Liver (tissue), 9 donors: ENCODE data around the gene EOGT. TPM values are rescaled to one million over a fixed set of nuclear protein-coding genes. Genes with fewer than 3 reads are reported as not detected.

ENCODE experiments used
- DNase-seq: peaks from one replicate; pipeline ENCODE4 v3.0.0-alpha.2; 2017; ENCODE audit warnings: low spot score
- H3K27ac ChIP-seq, 2 donors: one replicate each; pipeline ENCODE4 v1.7.0; 2013; ENCODE audit warnings: inconsistent platforms in 2 of 2, low read length in 2 of 2, control low read depth in 1 of 2, low read depth in 1 of 2, mild to moderate bottlenecking in 1 of 2
- H3K27me3 ChIP-seq, 4 donors: one replicate each; pipeline versions ENCODE4 v1.6.1 to v1.7.0; 2013; ENCODE audit warnings: low read length in 3 of 4, inconsistent platforms in 1 of 4, mild to moderate bottlenecking in 1 of 4, moderate library complexity in 1 of 4; ENCODE audit not compliant: control insufficient read depth in 4 of 4, insufficient read depth in 4 of 4
- H3K36me3 ChIP-seq, 4 donors: one replicate each; pipeline versions ENCODE4 v1.6.1 to v1.7.0; 2013; ENCODE audit warnings: low read length in 3 of 4, mild to moderate bottlenecking in 3 of 4, low read depth in 1 of 4, moderate library complexity in 1 of 4; ENCODE audit not compliant: control insufficient read depth in 4 of 4, insufficient read depth in 3 of 4
- H3K4me1 ChIP-seq, 4 donors: one replicate each; pipeline versions ENCODE4 v1.6.1 to v1.7.0; 2013; ENCODE audit warnings: low read length in 3 of 4, mild to moderate bottlenecking in 3 of 4, moderate library complexity in 1 of 4; ENCODE audit not compliant: control insufficient read depth in 4 of 4, insufficient read depth in 4 of 4
- H3K4me3 ChIP-seq, 3 donors: one replicate each; pipeline versions ENCODE4 v1.6.1 to v1.7.0; 2013; ENCODE audit warnings: low read length in 3 of 3, control low read depth in 1 of 3, low read depth in 1 of 3, mild to moderate bottlenecking in 1 of 3
- H3K9ac ChIP-seq, 2 donors: one replicate each; pipeline ENCODE4 v1.7.0; 2013; ENCODE audit warnings: low read length in 2 of 2, mild to moderate bottlenecking in 2 of 2, moderate library complexity in 2 of 2, control low read depth in 1 of 2, low read depth in 1 of 2
- H3K9me3 ChIP-seq, 4 donors: one replicate each; pipeline versions ENCODE4 v1.6.1 to v1.7.0; 2013; ENCODE audit warnings: low read length in 3 of 4; ENCODE audit not compliant: control insufficient read depth in 4 of 4
- EGR1 ChIP-seq, 2 donors: IDR thresholded peaks; 2 replicates each; pipeline ENCODE4 v1.6.1; 2016 to 2018; ENCODE audit warnings: antibody characterized with exemption in 2 of 2, low read depth in 2 of 2
- FOXA1 ChIP-seq: IDR thresholded peaks from 2 replicates; pipeline ENCODE4 v1.6.1; 2016; ENCODE audit warnings: antibody characterized with exemption
- FOXA2 ChIP-seq: IDR thresholded peaks from 2 replicates; pipeline ENCODE4 v1.6.1; 2016; ENCODE audit warnings: antibody characterized with exemption
- GABPA ChIP-seq, 2 donors: IDR thresholded peaks in 1 of 2; conservative IDR thresholded peaks in 1 of 2; 2 replicates each; pipeline ENCODE4 v1.6.1; 2016; ENCODE audit warnings: antibody characterized with exemption in 2 of 2, mild to moderate bottlenecking in 1 of 2, moderate library complexity in 1 of 2
- HNF4A ChIP-seq, 2 donors: conservative IDR thresholded peaks; 2 replicates each; pipeline ENCODE4 v1.6.1; 2016; ENCODE audit warnings: antibody characterized with exemption in 2 of 2, mild to moderate bottlenecking in 2 of 2
- HNF4G ChIP-seq: IDR thresholded peaks from 2 replicates; pipeline ENCODE4 v1.6.1; 2016; ENCODE audit warnings: antibody characterized with exemption
- JUND ChIP-seq, 2 donors: IDR thresholded peaks; 2 replicates each; pipeline ENCODE4 v1.6.1; 2016; ENCODE audit warnings: antibody characterized with exemption in 2 of 2
- MAX ChIP-seq: IDR thresholded peaks from 2 replicates; pipeline ENCODE4 v1.6.1; 2016; ENCODE audit warnings: antibody characterized with exemption
- NR2F2 ChIP-seq: IDR thresholded peaks from 2 replicates; pipeline ENCODE4 v1.6.1; 2016; ENCODE audit warnings: antibody characterized with exemption
- RAD21 ChIP-seq, 2 donors: IDR thresholded peaks; 2 replicates each; pipeline ENCODE4 v1.6.1; 2016; ENCODE audit warnings: antibody characterized with exemption in 2 of 2, mild to moderate bottlenecking in 2 of 2
- REST ChIP-seq: IDR thresholded peaks from 2 replicates; pipeline ENCODE4 v1.6.1; 2016; ENCODE audit warnings: antibody characterized with exemption, mild to moderate bottlenecking
- RXRA ChIP-seq, 2 donors: IDR thresholded peaks; 2 replicates each; pipeline ENCODE4 v1.6.1; 2017 to 2018; ENCODE audit warnings: antibody characterized with exemption in 2 of 2, mild to moderate bottlenecking in 1 of 2
- SP1 ChIP-seq: IDR thresholded peaks from 2 replicates; pipeline ENCODE4 v1.6.1; 2018; ENCODE audit warnings: antibody characterized with exemption, mild to moderate bottlenecking
- YY1 ChIP-seq: IDR thresholded peaks from 2 replicates; pipeline ENCODE4 v1.6.1; 2016; ENCODE audit warnings: antibody characterized with exemption, mild to moderate bottlenecking
- whole genome bisulfite sequencing: extraction: QIAGEN DNeasy Blood & Tissue Kit; methylation state at CpG from one replicate; pipeline ENCODE4 v1.1.7; 2013; 5-methylcytosine and 5-hydroxymethylcytosine counted together
- polyA plus RNA-seq, 2 donors: library from polyadenylated mRNA; stranded (reverse) in 1 of 2; unstranded in 1 of 2; fragments of 200-250 nt in 1 of 2; fragments of >200 nt in 1 of 2; fragmentation: Nextera tagmentation in 1 of 2; extraction: Ambion mirVana in 1 of 2; gene quantifications; one replicate each; pipeline versions ENCODE4 v1.2.1 to v1.2.3, GENCODE V29; 2013 to 2015
- total RNA-seq, 2 donors: library from RNA; depleted of rRNA; stranded (reverse); fragments of >200 nt; gene quantifications; one replicate each; pipeline ENCODE4 v1.2.3, GENCODE V29; 2014
- TF ChIP-seq, protein P1 (sequence below): IDR thresholded peaks from 2 replicates; pipeline ENCODE4 v1.6.1; 2016; ENCODE audit warnings: antibody characterized with exemption
- TF ChIP-seq, protein P2 (sequence below): fragments of 150-350 bp; IDR thresholded peaks from 2 replicates; pipeline ENCODE4 v1.5.1; 2017; ENCODE audit warnings: improper control_type of control experiment, low read depth, low read length; ENCODE audit not compliant: missing input control
- TF ChIP-seq, protein P3 (sequence below): IDR thresholded peaks from 2 replicates; pipeline ENCODE4 v1.6.1; 2016; ENCODE audit warnings: antibody characterized with exemption
- donor health status: healthy.
- donor health status: healthy.
- donor health status: healthy.
- donor health status: healthy.
- donor health status: healthy.

EOGT gene
- total and polyA plus RNA-seq, 4 donors, result 2.6 to 7.5 (median 5.1) TPM

DNA sequence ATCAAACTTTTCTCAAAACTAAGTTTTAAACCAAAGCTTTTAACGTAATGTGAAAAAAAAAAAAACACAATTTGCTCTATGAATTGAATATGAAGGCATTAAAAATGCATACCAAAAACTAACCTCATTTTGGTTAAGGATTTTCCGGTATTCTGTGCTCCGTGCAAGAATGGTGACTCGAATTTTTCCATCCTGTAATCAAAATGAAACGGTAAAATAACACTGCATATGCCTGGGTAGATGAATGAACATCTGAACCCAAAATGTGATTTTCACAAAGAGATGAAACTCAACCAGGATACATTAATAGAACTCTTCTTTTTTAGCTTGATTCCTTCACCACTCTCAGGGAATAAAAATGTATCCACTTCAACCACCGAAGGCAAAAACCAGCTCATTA, 26.2 kb downstream of the EOGT start (continued):
- no peak for TF ChIP-seq REST

GRCh38 chr3:68986496-68987208, 26.8 kb downstream of the EOGT start:
- DNase-seq, result no peak
- peaks cover 5 to 11% (median 8%) of the 10 kb centered on the region in 4 donors for H3K36me3 ChIP-seq
- WGBS, result 96% methylated on average over 6 of the region's 6 CpGs
- no peaks in the 10 kb centered on the region for H3K9me3 ChIP-seq
- no peaks in the 10 kb centered on the region for H3K27me3 ChIP-seq
- H3K27ac ChIP-seq, result no peak overlapping the region
- TF ChIP-seq, protein P1, sequence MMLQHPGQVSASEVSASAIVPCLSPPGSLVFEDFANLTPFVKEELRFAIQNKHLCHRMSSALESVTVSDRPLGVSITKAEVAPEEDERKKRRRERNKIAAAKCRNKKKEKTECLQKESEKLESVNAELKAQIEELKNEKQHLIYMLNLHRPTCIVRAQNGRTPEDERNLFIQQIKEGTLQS, result no peak
- TF ChIP-seq, protein P2, sequence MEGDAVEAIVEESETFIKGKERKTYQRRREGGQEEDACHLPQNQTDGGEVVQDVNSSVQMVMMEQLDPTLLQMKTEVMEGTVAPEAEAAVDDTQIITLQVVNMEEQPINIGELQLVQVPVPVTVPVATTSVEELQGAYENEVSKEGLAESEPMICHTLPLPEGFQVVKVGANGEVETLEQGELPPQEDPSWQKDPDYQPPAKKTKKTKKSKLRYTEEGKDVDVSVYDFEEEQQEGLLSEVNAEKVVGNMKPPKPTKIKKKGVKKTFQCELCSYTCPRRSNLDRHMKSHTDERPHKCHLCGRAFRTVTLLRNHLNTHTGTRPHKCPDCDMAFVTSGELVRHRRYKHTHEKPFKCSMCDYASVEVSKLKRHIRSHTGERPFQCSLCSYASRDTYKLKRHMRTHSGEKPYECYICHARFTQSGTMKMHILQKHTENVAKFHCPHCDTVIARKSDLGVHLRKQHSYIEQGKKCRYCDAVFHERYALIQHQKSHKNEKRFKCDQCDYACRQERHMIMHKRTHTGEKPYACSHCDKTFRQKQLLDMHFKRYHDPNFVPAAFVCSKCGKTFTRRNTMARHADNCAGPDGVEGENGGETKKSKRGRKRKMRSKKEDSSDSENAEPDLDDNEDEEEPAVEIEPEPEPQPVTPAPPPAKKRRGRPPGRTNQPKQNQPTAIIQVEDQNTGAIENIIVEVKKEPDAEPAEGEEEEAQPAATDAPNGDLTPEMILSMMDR, result no peak
- TF ChIP-seq MAX, result no peak
- TF ChIP-seq JUND (IDR thresholded peaks at IDR 0.05), result no peak
- TF ChIP-seq HNF4G, result no peak
- TF ChIP-seq HNF4A (conservative IDR thresholded peaks at IDR 0.05), result no peak
- no peak for TF ChIP-seq EGR1 (IDR thresholded peaks at IDR 0.05; ENCODE audit: low read depth in 2 of 2)
- no peak for TF ChIP-seq GABPA (IDR thresholded peaks at IDR 0.05 in 1 of 2, conservative IDR thresholded peaks at IDR 0.05 in 1 of 2)
- TF ChIP-seq RXRA (IDR thresholded peaks at IDR 0.05), result no peak
- no peak for TF ChIP-seq FOXA1
- TF ChIP-seq SP1, result no peak
- TF ChIP-seq NR2F2, result no peak
- TF ChIP-seq FOXA2, result no peak
- TF ChIP-seq RAD21 (IDR thresholded peaks at IDR 0.05), result no peak
- TF ChIP-seq YY1, result no peak
- TF ChIP-seq, protein P3, sequence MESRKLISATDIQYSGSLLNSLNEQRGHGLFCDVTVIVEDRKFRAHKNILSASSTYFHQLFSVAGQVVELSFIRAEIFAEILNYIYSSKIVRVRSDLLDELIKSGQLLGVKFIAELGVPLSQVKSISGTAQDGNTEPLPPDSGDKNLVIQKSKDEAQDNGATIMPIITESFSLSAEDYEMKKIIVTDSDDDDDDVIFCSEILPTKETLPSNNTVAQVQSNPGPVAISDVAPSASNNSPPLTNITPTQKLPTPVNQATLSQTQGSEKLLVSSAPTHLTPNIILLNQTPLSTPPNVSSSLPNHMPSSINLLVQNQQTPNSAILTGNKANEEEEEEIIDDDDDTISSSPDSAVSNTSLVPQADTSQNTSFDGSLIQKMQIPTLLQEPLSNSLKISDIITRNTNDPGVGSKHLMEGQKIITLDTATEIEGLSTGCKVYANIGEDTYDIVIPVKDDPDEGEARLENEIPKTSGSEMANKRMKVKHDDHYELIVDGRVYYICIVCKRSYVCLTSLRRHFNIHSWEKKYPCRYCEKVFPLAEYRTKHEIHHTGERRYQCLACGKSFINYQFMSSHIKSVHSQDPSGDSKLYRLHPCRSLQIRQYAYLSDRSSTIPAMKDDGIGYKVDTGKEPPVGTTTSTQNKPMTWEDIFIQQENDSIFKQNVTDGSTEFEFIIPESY, result no peak
- H3K9ac ChIP-seq, result no peak overlapping the region
- H3K4me3 ChIP-seq, result no peak overlapping the region
- no peaks in the 10 kb centered on the region for H3K4me1 ChIP-seq
